SK-N-SH (cell line): ENCODE measurements around the gene RPSA.

Source experiments
- MXI1 ChIP-seq: IDR thresholded peaks from 2 replicates; pipeline ENCODE4 v1.6.1; 2012; ENCODE audit warnings: mild to moderate bottlenecking, low read depth, low read length, improper control_type of control experiment
- RFX5 ChIP-seq: IDR thresholded peaks from 2 replicates; pipeline ENCODE4 v1.6.1; 2012; ENCODE audit warnings: mild to moderate bottlenecking, improper control_type of control experiment, low read length
- TF ChIP-seq, protein P1 (sequence below): fragments of 200-600 bp; sonication (generic); IDR thresholded peaks from 2 replicates; pipeline ENCODE4 v1.6.1; 2017; ENCODE audit warnings: antibody characterized with exemption, mild to moderate bottlenecking, moderate library complexity

DNA sequence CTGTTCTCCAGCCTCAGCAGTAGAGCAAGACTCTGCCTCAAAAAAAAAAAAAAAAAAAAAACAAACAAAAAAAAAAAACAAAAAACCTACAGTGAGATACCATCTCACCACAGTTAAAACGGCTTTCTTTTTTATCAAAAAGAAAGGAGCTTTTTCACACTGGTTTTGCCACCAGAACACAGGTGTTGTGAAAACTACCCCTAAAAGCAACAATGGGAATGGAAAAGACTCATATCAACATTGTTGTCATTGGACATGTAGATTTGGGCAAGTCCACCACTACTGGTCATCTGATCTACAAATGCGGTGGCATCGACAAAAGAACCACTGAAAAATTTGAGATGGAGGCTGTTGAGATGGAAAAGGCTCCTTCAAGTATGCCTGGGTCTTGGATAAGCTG lies 48.2 kb upstream of the RPSA start:
- TF ChIP-seq MXI1, result no peak
- TF ChIP-seq RFX5, result no peak
- TF ChIP-seq, protein P1, sequence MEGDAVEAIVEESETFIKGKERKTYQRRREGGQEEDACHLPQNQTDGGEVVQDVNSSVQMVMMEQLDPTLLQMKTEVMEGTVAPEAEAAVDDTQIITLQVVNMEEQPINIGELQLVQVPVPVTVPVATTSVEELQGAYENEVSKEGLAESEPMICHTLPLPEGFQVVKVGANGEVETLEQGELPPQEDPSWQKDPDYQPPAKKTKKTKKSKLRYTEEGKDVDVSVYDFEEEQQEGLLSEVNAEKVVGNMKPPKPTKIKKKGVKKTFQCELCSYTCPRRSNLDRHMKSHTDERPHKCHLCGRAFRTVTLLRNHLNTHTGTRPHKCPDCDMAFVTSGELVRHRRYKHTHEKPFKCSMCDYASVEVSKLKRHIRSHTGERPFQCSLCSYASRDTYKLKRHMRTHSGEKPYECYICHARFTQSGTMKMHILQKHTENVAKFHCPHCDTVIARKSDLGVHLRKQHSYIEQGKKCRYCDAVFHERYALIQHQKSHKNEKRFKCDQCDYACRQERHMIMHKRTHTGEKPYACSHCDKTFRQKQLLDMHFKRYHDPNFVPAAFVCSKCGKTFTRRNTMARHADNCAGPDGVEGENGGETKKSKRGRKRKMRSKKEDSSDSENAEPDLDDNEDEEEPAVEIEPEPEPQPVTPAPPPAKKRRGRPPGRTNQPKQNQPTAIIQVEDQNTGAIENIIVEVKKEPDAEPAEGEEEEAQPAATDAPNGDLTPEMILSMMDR, result no peak
